VCaP (cell line): ENCODE data around the gene GRIK4.
A peak's percentile ranks its signal among the peaks of the same experiment; 100 is the strongest.

Experiments used
- H3K27ac ChIP-seq: fragments of 450-650 bp; 2 replicates; pipeline ENCODE4 v1.5.1; 2017
- CTCF ChIP-seq: fragments of 450-650 bp; conservative IDR thresholded peaks from 2 replicates; pipeline ENCODE4 v1.5.1; 2017; ENCODE audit warnings: mild to moderate bottlenecking, moderate library complexity

GRIK4 gene

GRCh38 chr11:120908461-120909181 is 397.1 kb downstream of the GRIK4 start:
- TF ChIP-seq CTCF = no peak
- H3K27ac ChIP-seq = no peak overlapping the region

GRCh38 chr11:120909676-120910416 is 398.3 kb downstream of the GRIK4 start:
- no peak for TF ChIP-seq CTCF
- H3K27ac ChIP-seq = no peak overlapping the region

- H3K27ac ChIP-seq = no peak overlapping the region
- no peak for TF ChIP-seq CTCF
These were observed 400.4 kb downstream of the GRIK4 start for GRCh38 chr11:120911943-120912342.

GRCh38 chr11:120912504-120912903 is 401.0 kb downstream of the GRIK4 start:
- TF ChIP-seq CTCF = peak; percentile 81
- no peak overlapping the region for H3K27ac ChIP-seq

GRCh38 chr11:120912915-120913314 is 401.4 kb downstream of the GRIK4 start:
- no peak overlapping the region for H3K27ac ChIP-seq
- TF ChIP-seq CTCF = peak; percentile 37

GRCh38 chr11:120914021-120914420 is 402.5 kb downstream of the GRIK4 start:
- H3K27ac ChIP-seq = no peak overlapping the region
- TF ChIP-seq CTCF = no peak

- no peak overlapping the region for H3K27ac ChIP-seq
- TF ChIP-seq CTCF = no peak
These were observed 403.1 kb downstream of the GRIK4 start for GRCh38 chr11:120914601-120915000.
